HG03139 (cell line): ENCODE measurements around the gene PTPN3.

Experiments
- ATAC-seq: cut with Tn5 transposase; IDR thresholded peaks from one replicate; pipeline ENCODE4 v1.9.1; 2021; ENCODE audit not compliant: unreplicated experiment

PTPN3 gene

DNA sequence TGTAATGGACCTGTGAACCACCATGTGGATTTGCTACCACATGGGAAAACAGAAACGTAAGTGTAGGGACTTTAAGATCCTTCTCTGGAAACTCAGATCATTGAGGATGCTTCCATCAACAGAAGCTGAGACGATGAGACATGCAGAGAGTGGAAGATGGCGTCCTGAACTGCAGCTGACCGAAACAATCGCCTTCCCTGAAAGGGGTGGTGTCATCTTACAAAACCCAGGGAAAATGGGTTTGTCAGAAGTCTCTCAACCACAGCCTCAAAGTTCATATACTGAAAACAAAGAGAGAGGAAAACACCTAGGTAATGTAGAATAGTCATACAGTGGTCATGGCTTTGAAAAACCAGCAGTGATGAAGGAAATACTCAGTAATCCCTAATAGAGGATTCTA lies 6.6 kb upstream of the PTPN3 start:
- no peak for ATAC-seq

GRCh38 chr9:109500421-109500974 lies 2.4 kb upstream of the PTPN3 start:
- ATAC-seq = no peak

GRCh38 chr9:109499631-109500410 lies 1.7 kb upstream of the PTPN3 start:
- ATAC-seq = no peak

GRCh38 chr9:109499093-109499630 lies 1.1 kb upstream of the PTPN3 start:
- no peak for ATAC-seq

DNA sequence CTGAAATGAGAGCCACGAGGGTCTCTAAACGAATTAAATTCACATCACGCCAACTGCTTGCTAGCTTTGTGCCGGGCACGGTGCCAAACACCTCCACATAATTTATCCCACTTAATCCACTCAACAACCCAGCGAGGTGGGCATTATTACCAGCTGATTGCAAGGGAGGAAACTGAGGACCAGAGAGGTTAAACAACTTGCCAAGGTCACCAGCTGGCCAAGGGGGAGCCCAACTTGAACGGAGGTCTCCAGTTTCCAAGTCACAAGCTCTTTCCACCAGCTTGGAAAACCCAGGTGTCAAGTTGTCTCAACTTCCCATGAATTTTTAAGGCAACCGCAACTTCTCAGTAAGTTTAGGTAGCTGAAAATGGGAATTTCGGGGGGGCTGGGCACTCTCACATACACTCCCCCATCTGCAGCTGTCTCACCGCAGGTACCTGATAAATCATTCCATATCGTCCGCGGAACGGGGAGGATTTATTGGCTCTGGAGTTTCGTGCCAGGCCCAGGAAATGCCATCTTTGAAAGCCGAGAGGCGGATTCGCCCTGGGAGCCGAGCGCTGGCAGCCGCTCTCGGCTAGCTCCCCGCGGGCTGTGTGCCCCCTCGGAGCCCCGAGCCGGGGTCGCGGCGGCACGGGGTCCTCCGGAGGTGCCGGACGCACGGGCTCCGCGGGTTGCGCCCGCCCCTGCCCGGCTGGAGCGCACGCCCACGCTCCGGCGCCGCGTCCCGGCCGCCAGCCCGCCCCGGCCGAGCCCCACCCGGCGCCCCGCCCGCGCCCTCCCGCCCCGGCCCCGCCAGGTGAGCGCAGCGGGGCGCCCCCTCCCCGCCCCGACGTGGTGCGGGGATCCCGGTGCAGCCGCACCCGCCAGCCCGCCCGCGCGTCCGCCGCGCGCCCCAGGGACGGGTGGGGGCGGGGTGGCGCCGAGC lies 617 bp downstream of the PTPN3 start:
- no peak for ATAC-seq

DNA sequence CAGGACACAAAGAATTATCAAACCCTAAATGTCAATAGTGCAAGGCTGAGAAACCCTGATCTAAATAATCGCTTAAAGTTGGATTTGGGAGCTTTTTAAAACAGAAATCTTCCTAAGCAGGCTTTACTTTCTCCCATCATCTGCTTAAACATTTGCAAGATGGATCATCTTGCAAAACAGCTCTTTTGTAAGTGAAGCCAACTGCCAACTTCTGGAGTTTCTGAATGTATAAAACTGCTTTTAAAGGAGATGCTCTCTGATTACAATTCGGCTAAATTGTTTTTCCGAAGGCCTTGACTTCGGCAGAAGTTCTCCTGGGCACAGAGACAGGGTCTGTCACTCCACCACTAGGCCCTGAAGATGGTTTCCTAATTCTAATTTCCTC lies 1.3 kb downstream of the PTPN3 start:
- no peak for ATAC-seq

DNA sequence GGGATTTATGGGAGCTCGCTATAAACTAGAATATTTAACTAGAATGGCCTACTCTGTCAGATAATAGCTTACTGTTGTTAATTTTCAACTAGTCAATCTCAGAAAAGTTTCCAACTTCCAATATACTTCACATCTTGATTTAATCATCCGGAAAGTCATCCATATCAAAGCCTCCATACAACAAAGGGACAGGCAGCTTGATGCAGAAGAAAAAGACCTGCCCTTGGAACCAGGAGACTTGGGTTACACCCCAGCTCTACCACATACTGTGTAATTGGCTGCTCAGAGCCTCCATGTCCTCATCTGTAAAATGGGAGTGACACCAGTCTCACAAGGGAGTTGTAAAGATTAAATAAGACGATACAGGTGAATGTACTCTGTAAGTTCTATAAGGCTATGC lies 1.9 kb downstream of the PTPN3 start:
- ATAC-seq = no peak

DNA sequence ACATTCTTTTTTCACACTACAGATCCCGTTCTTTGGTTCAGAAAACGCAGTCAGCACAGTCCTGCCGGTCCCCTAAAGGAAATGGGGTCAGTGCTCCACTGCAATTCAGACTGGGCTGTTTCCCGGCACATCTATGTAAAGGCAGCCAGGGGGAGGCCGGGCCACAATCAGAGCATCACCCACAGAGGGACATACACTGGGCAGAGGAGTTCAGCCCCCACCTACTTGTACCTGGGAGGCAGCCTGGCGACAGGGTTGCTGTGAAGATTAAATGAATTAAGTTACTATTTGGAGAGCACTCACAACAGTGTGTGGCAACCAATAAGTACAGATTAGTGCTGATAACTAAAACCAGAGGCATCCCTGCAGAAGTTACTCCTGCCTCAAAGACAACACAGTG lies 4.5 kb downstream of the PTPN3 start:
- no peak for ATAC-seq

- no peak for ATAC-seq
These were observed 6.5 kb downstream of the PTPN3 start for GRCh38 chr9:109491590-109491989.

GRCh38 chr9:109488791-109489492 lies 9.2 kb downstream of the PTPN3 start:
- no peak for ATAC-seq

GRCh38 chr9:109488351-109488750 lies 9.8 kb downstream of the PTPN3 start:
- ATAC-seq = no peak

DNA sequence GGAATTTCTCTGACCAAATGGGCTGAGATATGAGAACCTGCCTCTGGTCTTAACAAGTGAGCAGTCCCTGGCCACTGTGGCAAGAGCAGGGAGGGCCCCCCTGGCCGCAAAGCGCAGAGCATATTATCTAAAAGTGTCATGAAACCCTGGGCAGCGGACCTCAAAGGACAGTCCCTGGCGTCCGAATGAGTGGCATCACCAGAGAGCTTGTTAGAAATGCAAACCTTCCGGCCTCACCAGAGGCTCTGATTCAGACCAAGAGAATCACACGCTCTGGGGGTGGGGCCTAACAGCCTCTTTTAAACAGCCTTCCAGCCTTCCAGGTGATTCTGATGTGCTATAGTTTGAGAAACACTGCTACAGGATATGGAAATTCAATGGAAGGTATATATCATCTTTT lies 10.9 kb downstream of the PTPN3 start:
- no peak for ATAC-seq

GRCh38 chr9:109483744-109484429 lies 14.2 kb downstream of the PTPN3 start:
- no peak for ATAC-seq

DNA sequence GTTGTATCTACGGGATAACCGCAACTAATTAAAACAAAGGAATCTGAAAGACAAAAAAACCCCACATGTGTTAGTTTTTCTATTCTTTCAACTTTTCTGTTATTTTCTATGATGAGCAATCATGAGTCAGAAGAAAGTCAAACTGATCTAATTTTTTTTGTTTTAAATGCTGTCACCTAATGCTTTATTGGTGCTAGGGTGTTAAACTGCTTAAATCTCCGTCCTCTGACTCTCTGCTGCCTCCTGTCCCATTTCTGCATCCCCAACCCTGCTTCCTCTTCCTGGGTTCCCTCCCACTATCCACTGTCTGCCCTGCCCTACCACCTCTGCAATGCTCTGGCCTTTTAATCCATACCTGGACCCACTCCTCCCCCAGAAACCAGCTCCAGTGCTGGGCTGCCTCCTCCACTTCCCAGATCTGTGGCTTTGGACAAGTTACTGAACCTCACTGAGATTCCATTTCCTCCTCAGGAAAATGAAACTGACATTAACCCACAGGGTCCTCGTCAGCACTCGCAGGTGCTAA lies 15.7 kb downstream of the PTPN3 start:
- ATAC-seq = no peak

GRCh38 chr9:109481856-109482255 lies 16.3 kb downstream of the PTPN3 start:
- no peak for ATAC-seq

DNA sequence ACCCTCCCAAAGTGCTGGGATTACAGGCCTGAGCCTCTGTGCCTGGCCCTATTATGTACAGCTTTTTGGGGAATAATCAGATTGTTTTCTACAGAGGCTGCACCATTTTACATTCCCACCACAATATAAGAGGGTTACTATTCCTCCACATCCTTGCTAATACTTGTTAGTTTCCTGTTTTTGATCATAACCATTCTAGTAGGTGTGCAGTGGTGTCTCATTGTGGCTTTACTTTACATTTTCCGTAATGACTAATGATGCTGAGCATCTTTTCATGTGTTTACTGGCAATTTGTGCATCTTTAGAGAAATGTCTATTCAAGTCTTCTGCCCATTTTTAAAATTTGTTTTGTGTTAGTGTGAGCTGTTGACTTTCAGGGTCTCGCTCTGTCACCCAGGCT lies 18.3 kb downstream of the PTPN3 start:
- no peak for ATAC-seq

DNA sequence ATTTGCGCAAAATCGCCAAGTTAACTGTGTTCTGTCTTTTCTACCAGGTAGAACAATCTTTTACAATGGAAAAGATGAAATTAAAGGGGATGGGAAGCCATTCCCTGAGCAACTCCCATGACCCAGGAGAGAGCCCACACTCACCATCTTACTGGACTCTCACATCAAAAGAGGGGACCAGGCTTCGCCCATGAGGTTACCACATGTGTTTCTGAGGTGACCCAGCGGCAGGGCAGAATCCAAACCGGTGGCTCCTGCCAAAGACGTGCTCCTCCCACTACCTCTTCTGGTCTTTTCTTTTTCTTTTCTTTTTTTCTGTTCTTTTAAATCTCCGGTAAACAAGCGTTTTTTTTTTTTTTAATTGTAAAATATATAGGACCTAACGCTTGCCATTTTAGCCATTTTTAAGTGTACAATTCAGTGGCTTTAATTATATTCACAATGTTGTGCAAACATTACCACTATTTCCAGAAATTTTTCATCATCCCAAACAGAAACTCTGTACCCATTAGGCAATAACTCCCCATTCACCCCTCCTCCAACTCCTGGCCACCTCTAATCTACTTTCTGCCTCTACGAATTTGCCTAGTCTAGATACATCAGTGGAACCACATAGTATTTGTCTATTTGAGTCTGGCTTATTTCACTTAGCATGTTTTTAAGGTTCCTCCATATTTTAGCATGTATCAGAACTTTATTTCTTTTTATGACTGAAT lies 19.3 kb downstream of the PTPN3 start:
- ATAC-seq = no peak

- ATAC-seq = no peak
These were observed 20.0 kb downstream of the PTPN3 start for GRCh38 chr9:109478051-109478563.
